RKO (cell line): ENCODE measurements around the gene PDK1.

Source experiments
- DNase-seq: peaks from one replicate; pipeline ENCODE4 v3.0.0-alpha.2; 2016; ENCODE audit warnings: low spot score

Gene PDK1

DNA sequence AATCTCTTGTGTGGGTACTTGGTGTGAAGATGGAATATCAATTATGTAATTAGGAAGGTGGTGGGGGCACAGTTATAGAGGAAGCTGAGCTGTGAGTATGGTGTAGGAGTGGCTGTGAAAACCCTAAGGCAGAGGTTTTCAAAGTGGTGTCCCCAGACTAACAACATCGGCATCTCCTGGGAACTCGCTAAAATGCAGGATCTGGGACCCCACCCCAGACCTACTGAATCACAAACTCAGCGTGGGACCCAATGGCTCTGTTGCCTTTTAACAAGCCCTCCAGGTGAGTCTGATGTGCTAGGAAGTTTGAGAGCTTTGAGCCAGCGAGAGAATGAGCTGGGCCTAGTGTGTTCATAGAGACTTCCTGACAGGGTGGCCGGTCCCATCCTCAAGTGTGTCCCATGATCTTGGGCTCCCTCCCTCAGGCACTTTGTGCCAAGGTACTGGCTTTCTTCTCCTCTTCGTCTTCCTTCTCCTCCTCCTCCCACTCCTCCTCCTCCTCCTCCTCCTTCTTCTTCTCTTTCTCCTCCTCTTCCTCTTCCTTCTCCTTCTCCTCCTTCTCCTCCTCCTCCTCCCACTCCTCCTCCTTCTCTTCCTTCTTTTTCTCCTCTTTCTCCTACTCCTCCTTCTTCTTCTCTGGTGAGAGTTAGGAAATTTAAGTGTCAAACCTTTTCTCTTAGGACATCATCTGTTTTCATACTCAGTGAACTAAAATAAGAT, 86.6 kb downstream of the PDK1 start:
- DNase-seq: no peak

GRCh38 chr2:172643142-172643541, 87.3 kb downstream of the PDK1 start:
- peak; percentile 84 for DNase-seq

DNA sequence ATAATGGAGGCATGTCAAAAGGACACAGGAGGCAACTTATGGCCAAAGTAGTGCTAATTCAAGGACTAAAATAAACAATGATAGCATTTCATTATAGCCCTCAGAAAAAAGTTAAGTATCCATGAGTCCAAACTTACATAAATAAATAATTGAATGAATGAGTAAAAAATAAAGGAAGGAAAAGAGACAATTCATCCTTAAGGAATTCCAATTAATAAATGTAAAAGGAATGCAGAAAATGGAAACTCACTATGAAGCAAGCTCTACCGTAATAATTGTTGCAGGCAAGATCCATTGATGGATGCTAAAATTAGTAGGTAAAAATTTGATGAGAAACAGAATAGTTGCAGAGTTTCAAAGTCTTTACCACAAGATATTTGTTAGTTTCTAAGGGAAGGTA, 91.5 kb downstream of the PDK1 start:
- no peak for DNase-seq

DNA sequence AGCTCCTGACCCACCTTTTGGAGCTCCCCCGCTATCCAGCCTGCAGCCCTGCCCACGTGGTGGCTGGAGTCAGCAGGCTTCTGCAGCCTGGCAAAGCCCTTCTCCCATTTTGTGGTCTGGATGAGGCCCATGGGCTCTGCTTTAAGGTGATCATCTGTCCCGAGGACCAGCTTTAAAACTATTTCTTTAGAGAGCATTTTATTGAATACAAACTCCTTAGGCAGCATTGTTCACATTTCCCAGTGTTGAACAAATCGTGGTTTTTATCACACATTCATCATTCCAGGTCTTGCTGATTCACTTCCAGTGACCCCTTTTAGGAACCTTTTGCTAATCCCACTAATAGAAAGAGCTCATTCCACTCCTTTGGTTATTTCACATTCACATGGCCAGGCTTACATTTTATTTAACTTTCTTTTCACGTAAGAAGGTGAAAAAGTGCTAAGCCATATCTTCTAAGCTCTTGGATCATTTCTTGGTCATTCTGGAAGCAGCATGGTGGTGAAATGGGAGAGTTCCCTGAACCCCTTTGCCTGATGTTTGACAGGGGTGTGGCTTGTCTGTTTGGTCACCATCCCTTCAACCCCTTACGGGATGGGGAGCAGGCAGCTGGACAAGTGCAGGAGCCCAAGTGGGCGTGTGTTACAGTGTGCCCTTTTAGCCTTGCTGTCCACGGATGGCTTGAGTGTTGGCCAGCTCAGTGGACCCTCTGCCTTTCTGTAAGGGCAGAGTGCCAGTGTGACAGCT, 99.4 kb downstream of the PDK1 start:
- peak; percentile 11 for DNase-seq

DNA sequence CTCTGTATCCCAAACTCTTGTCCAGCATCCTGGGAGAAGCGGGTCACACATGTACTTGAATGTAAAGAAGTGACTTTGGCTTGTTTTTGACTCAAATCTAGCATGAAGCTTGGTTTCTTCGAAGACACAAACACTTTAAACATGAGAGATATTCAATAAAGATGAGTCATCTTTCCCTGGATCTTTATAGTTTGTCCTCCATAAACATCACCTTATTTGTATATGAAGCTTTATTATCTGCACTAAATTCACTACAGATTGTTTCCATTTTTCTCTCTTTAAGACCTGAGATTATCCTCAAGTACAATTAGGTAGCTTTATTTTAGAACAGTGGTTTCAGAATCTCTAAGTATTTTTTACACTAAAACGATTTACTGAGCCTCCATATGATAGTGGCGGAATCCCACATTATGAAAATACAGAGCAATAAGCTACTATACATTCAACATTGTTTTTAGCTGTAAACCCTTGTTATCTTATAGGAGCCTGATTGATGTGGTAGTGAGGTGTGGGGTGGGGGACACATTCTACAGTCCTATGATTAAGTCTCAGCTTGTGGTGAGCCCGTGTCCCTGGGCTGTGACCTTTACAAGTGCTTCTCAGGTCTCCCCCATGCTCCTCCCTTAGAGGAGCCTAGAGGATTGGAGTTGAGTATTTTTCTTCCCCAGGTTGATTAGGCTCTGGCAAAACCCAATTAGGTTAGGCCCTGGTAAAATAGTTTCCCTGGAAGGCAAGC, 100.1 kb downstream of the PDK1 start:
- no peak for DNase-seq
